ENCODE results near the gene CALD1.

DNA sequence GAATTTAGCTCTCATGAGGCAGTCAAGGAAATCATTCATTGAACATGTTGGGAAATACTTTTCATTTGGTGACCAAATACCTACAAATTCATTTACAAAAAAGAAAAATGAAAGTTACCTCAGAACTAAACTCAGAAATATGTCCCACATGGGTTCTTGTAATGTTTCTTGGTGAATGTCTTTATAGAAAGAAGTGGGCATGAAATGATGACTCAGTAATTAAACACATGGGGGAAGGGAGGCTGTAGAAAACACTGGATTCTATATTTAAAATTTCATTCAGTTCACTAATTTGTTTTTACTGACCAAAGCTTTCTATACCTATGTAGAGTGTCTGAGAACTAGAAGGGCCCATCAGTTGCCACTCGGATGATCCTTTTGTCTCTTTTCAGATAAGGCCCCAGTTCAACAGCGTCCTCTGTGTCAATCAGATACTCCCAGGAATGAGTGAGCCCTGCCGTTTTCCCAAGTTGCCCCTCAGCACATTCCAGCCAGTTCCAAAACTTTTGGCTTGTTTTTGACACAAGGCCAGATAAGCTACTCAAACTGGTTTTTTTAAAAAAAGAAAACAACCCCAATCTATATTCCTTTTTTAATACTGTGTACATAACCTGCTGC, 157.6 kb downstream of the CALD1 start:
- TF ChIP-seq, protein P1, sequence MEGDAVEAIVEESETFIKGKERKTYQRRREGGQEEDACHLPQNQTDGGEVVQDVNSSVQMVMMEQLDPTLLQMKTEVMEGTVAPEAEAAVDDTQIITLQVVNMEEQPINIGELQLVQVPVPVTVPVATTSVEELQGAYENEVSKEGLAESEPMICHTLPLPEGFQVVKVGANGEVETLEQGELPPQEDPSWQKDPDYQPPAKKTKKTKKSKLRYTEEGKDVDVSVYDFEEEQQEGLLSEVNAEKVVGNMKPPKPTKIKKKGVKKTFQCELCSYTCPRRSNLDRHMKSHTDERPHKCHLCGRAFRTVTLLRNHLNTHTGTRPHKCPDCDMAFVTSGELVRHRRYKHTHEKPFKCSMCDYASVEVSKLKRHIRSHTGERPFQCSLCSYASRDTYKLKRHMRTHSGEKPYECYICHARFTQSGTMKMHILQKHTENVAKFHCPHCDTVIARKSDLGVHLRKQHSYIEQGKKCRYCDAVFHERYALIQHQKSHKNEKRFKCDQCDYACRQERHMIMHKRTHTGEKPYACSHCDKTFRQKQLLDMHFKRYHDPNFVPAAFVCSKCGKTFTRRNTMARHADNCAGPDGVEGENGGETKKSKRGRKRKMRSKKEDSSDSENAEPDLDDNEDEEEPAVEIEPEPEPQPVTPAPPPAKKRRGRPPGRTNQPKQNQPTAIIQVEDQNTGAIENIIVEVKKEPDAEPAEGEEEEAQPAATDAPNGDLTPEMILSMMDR (IDR thresholded peaks at IDR 0.05), result no peak
- TF ChIP-seq MAFK (IDR thresholded peaks at IDR 0.05; ENCODE audit: partially characterized antibody) (peak; percentile 71), SMC3 (IDR thresholded peaks at IDR 0.05) (no peak), RAD21 (conservative IDR thresholded peaks at IDR 0.05 in 1 of 2, IDR thresholded peaks at IDR 0.05 in 1 of 2) (no peak), CBX8 (IDR thresholded peaks at IDR 0.05) (no peak)

Data from A549 (cell line).